ENCODE measurements around the gene SPHK2. TPM values are rescaled to one million over a fixed set of nuclear protein-coding genes. Genes with fewer than 3 reads are reported as not detected.

Gene SPHK2
- total and polyA plus RNA-seq, 3 donors from 2014 or later: 31.2 to 47.6 (median 43.1) TPM

GRCh38 chr19:48648134-48648533 lies 28.8 kb downstream of the SPHK2 start:
- Histone ChIP-seq H3K27me3 (no peaks in the 10 kb centered on the region), H3K27ac (no peak overlapping the region), H3K9me3 (no peaks in the 10 kb centered on the region), H3K36me3 (ENCODE audit: low read depth, missing control alignments) (no peaks in the 10 kb centered on the region), H3K4me1 (peaks cover 17% of the 10 kb centered on the region), H3K4me3 (no peak overlapping the region)
- WGBS, 2 donors: 66 to 69% methylated on average over 2 of the region's 2 CpGs
- no peak for DNase-seq
- TF ChIP-seq POLR2A (IDR thresholded peaks at IDR 0.05) (no peak), CTCF (IDR thresholded peaks at IDR 0.05) (no peak)
- intact Hi-C loops (cut with DNase I; ENCODE audit: low total_unique reads): loop anchor here (10.0 kb wide), 1 partner anchor 197 kb away; no protein-coding TSS in a partner anchor

DNA sequence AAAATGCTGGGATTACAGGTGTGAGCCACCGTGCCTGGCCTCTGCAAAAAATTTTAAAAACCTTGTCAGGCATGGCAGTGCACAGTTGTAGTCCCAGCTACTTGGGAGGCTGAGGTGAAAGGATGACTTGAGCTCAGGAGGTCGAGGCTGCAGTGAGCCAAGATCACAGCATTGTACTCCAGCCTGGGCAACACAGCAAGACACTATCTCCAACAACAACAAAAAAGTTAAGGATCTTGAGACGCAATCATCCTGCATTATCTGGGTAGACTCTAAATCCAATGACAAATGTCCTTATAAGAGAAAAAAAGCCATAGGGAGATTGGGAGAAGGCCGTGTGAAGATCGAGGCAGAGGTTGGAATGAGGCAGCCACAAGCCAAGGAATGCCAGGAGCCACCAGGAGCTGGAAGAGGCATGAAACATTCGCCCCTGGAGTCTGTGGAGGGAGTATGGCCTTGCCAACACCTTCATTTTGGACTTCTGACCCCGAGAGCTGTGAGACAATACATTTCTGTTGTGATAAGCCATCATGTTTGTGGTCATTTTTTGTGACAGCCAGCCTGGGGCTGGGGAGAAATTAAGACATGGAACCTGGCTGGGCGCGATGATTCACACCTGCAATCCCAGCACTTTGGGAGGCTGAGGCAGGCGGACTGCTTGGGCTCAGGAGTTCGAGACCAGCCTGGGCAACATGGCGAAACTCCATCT lies 31.8 kb downstream of the SPHK2 start:
- Histone ChIP-seq H3K27ac (no peak overlapping the region), H3K36me3 (ENCODE audit: low read depth, missing control alignments) (no peaks in the 10 kb centered on the region), H3K4me3 (no peak overlapping the region), H3K27me3 (no peaks in the 10 kb centered on the region), H3K9me3 (no peaks in the 10 kb centered on the region), H3K4me1 (no peaks in the 10 kb centered on the region)
- 94 to 95% methylated on average over 12 of the region's 12 CpGs for WGBS, 2 donors
- no peak for DNase-seq
- intact Hi-C loops (cut with DNase I; ENCODE audit: low total_unique reads): no loop called here
- TF ChIP-seq CTCF (IDR thresholded peaks at IDR 0.05): no peak
- TF ChIP-seq POLR2A (IDR thresholded peaks at IDR 0.05): no peak

GRCh38 chr19:48651683-48652048 lies 32.4 kb downstream of the SPHK2 start:
- Histone ChIP-seq H3K4me3 (no peak overlapping the region), H3K27me3 (no peaks in the 10 kb centered on the region), H3K36me3 (ENCODE audit: low read depth, missing control alignments) (no peaks in the 10 kb centered on the region), H3K4me1 (no peaks in the 10 kb centered on the region), H3K9me3 (no peaks in the 10 kb centered on the region), H3K27ac (no peak overlapping the region)
- TF ChIP-seq CTCF (IDR thresholded peaks at IDR 0.05): no peak
- TF ChIP-seq POLR2A (IDR thresholded peaks at IDR 0.05): no peak
- 83 to 96% methylated on average over 2 to 5 of the region's 5 CpGs for WGBS, 2 donors
- DNase-seq: no peak
- intact Hi-C loops (cut with DNase I; ENCODE audit: low total_unique reads): no loop called here

DNA sequence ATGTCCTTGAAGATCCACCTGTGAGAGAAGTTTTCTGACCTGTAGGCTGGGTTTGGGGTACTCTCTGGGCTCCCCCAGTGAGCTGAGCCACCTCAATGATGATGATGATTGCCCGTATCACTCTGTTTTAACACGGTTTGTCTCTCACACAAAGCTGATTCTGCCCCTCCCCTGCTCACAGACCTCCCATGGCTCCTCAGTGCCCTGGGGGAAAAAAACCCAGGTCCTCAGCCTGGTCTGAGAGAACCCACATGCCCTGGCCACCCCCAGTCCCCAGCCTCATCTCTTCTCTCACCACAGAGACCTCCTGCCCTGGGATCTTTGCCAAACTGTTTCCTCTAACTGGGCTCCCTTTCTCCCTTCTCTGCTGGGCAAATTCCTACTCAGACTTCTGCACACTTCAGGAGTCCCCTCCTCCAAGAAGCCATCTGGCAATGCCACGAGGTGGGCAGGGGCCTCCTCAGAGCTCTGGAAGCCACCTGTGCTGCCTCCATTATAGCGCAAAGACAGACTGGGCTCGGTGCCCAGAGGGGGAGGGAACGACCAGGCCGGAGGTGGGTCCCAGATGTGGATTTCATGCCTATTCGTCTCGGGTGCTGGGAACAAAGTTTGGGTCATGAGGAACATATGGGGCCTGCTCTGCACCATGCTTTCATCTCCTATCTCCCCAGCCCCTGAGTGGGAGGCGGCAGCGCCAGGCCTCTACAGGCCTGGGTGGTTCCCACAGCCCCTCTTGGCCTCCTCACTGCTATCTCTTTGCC lies 35.2 kb downstream of the SPHK2 start:
- Histone ChIP-seq H3K4me1 (no peaks in the 10 kb centered on the region), H3K27ac (no peak overlapping the region), H3K36me3 (ENCODE audit: low read depth, missing control alignments) (no peaks in the 10 kb centered on the region), H3K27me3 (no peaks in the 10 kb centered on the region), H3K4me3 (no peak overlapping the region), H3K9me3 (no peaks in the 10 kb centered on the region)
- 49 to 58% methylated on average over 11 of the region's 11 CpGs for WGBS, 2 donors
- no peak for TF ChIP-seq POLR2A (IDR thresholded peaks at IDR 0.05)
- TF ChIP-seq CTCF (IDR thresholded peaks at IDR 0.05): no peak
- intact Hi-C loops (cut with DNase I; ENCODE audit: low total_unique reads): no loop called here
- no peak for DNase-seq
